Measurements from ENCODE around the gene CACYBP.

CACYBP gene, protein sequence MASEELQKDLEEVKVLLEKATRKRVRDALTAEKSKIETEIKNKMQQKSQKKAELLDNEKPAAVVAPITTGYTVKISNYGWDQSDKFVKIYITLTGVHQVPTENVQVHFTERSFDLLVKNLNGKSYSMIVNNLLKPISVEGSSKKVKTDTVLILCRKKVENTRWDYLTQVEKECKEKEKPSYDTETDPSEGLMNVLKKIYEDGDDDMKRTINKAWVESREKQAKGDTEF

DNA sequence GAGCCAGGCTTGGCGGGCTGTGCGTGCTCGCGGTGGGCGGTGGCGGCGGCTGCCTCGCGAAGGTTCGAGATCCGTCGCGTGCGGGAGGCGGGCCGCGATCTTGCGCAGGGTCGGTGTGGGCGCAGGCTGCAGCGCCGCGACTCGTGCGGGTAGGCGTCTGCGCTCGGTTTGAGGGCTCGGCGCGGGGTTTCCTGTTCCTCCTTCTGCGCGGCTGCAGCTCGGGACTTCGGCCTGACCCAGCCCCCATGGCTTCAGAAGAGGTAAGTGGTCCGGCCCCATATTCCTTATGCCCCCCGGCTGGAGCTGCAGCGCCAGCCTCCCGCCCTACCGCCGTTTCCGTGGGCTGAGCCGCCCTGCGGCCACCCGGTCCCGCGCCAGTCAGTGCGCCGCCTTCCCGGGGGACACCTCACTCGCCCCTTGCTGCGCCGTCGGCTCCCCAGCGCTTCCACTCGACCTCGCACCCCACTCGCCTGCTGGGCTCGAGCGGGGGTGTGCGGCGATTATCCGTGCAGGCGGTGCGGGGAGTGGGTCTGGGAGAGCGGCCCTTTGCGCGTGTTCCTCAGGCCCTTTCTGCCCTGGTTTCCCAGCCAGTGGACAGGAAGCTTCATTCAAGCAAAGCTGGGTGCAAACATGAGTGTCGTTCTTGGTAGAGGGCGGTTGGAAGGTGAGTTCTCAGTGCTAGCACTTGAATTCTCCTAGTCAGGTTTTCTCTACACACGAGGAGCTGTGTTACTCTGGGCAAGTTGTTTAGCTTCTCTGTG lies at the start of gene CACYBP:
CACYBP (plus strand) TSS at position 12 of the 761 bp plus-strand sequence; CDS start at position 246, 234 bp downstream.
- TF ChIP-seq CTCF (conservative IDR thresholded peaks at IDR 0.05) = no peak
- TF ChIP-seq ZFX (IDR thresholded peaks at IDR 0.05) = peak; percentile 58; the same call in 1 of the 2 replicates
- peak within 1 kb of the TSS; percentile 98 for H3K27ac ChIP-seq

DNA sequence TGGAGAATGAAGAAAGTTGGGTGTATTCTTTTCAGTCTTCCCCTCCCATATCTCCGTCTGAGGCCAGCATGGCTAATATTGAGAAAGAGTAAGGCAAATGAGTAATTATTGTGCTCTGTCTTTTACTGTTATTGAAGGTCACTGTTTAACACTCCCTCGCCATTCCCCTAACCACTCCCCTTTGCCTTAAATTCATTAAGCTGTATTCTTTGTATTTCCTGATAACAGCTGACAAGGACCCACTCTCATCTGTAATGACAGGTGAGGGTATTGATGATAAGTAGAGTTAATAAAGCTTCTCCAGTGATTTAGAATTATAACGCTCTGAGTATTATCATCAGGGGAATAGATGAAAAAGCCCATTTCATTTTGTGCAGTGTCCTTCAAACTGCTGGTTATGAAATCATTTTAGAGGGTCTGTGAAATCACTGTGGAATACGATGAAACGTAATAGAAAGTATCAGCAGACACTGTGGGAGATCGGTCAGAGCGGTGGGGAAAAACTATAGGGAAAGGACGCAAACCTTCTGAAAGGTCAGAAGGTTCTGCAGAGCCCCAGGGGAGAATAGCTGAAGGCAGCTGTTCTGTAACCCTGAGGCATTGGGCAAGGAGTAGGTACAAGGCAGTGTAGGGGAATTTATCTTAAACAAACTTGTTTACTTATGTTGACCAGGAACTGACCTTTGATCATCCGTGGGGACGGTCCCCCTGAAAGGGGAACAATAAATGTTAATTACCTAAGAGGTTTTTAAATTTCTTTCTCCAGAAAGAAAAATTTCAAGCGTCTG lies 46.3 kb upstream of the CACYBP start:
- TF ChIP-seq ZFX (IDR thresholded peaks at IDR 0.05) (no peak), CTCF (conservative IDR thresholded peaks at IDR 0.05) (no peak)
- no peak overlapping the region for H3K27ac ChIP-seq

- TF ChIP-seq CTCF (conservative IDR thresholded peaks at IDR 0.05) (no peak), ZFX (IDR thresholded peaks at IDR 0.05) (no peak)
- no peak overlapping the region for H3K27ac ChIP-seq
These were observed 45.7 kb upstream of the CACYBP start for GRCh38 chr1:174954073-174954460.

- TF ChIP-seq ZFX (IDR thresholded peaks at IDR 0.05) (no peak), CTCF (conservative IDR thresholded peaks at IDR 0.05) (no peak)
- H3K27ac ChIP-seq = no peak overlapping the region
These were observed 44.8 kb upstream of the CACYBP start for GRCh38 chr1:174954671-174955669.

DNA sequence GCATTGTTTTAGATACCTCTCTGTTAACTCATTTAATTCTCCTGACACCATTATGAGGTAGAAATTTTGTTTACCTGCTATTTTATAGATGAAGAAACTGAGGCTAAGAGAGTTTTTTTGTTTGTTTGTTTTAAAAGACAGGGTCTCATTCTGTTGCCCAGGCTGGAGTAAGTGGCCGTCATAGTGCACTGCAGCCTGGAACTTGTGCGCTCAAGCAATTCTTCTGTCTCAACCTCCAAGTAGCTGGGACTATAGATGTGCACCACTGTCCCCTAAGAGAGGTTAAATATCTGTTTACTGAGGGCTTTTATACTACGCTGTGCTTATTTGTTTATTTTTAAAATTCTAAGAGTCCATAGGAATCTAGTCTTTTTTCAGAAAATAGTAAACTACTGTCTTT lies 43.7 kb upstream of the CACYBP start:
- TF ChIP-seq CTCF (conservative IDR thresholded peaks at IDR 0.05) (no peak), ZFX (IDR thresholded peaks at IDR 0.05) (no peak)
- no peak overlapping the region for H3K27ac ChIP-seq

DNA sequence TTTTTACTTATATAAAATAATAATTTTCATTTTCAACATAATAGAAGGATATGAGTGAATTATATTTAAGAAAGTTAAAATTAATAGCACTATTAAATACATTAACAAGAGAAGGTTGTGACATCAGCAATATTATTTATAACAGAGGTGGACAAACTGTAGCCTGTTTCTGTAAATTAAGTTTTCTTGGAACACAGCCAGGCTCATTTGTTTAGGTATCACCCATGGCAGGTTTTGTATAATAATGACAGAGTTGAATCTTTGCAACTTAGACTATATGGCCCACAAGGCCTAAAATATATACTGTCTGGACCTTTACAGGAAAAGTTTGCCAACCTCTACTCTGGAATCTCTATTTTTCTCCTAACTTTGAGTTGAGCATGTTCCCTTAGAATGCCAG lies 42.8 kb upstream of the CACYBP start:
- no peak overlapping the region for H3K27ac ChIP-seq
- no peak for TF ChIP-seq CTCF (conservative IDR thresholded peaks at IDR 0.05)
- no peak for TF ChIP-seq ZFX (IDR thresholded peaks at IDR 0.05)

All from C4-2B (cell line).